Mesenchymal stem cell (in vitro differentiated cells and primary cell): Measurements from ENCODE around the gene MMAB.
A peak's percentile ranks its signal among the peaks of the same experiment; 100 is the strongest.

Source experiments
- DNase-seq: peaks from one replicate; pipeline ENCODE4 v3.0.0-alpha.2; 2013
- H2AFZ ChIP-seq: one replicate; pipeline ENCODE4 v1.6.1; 2013; ENCODE audit warnings: low read depth, mild to moderate bottlenecking, control low read depth, inconsistent platforms, low read length, moderate library complexity
- H2AK5ac ChIP-seq: 2 replicates; pipeline ENCODE4 v1.6.1; 2013; ENCODE audit warnings: low read length, moderate library complexity, mild to moderate bottlenecking, inconsistent platforms; ENCODE audit not compliant: severe bottlenecking
- H2BK120ac ChIP-seq: one replicate; pipeline ENCODE4 v1.6.1; 2013; ENCODE audit warnings: low read depth, mild to moderate bottlenecking, inconsistent platforms, low read length, moderate library complexity
- H2BK12ac ChIP-seq, 2 experiments: one replicate each; pipeline ENCODE4 v1.6.1; 2013; ENCODE audit warnings: inconsistent platforms in 2 of 2, low read length in 2 of 2, mild to moderate bottlenecking in 2 of 2, moderate library complexity in 2 of 2, control low read depth in 1 of 2
- H2BK15ac ChIP-seq: one replicate; pipeline ENCODE4 v1.6.1; 2013; ENCODE audit warnings: mild to moderate bottlenecking, low read depth, inconsistent platforms; ENCODE audit not compliant: poor library complexity, severe bottlenecking
- H2BK5ac ChIP-seq: 2 replicates; pipeline ENCODE4 v1.6.1; 2013; ENCODE audit warnings: low read depth, mild to moderate bottlenecking, low read length, control low read depth, inconsistent platforms; ENCODE audit not compliant: poor library complexity, severe bottlenecking
- H3K14ac ChIP-seq, 2 experiments: one replicate each; pipeline ENCODE4 v1.6.1; 2013; ENCODE audit warnings: inconsistent platforms in 2 of 2, low read length in 2 of 2, control low read depth in 1 of 2, mild to moderate bottlenecking in 1 of 2, moderate library complexity in 1 of 2
- H3K18ac ChIP-seq, 2 experiments: one replicate each; pipeline ENCODE4 v1.6.1; 2013; ENCODE audit warnings: inconsistent platforms in 2 of 2, low read length in 2 of 2, control low read depth in 1 of 2, low read depth in 1 of 2, mild to moderate bottlenecking in 1 of 2
- H3K23ac ChIP-seq, 2 experiments: one replicate each; pipeline ENCODE4 v1.6.1; 2013; ENCODE audit warnings: inconsistent platforms in 2 of 2, low read length in 2 of 2, mild to moderate bottlenecking in 2 of 2, moderate library complexity in 2 of 2, control low read depth in 1 of 2
- H3K27ac ChIP-seq: 2 replicates; pipeline ENCODE4 v1.5.1; 2013; ENCODE audit warnings: mild to moderate bottlenecking, moderate library complexity, low read length, control low read depth, inconsistent platforms; ENCODE audit not compliant: poor library complexity, severe bottlenecking
- H3K27me3 ChIP-seq, 2 experiments: 2 replicates each; pipeline versions ENCODE4 v1.6.1 to v1.7.0; 2013; ENCODE audit warnings: low read length in 2 of 2, mild to moderate bottlenecking in 2 of 2, moderate library complexity in 2 of 2, control low read depth in 1 of 2, inconsistent platforms in 1 of 2; ENCODE audit not compliant: control insufficient read depth in 1 of 2, insufficient read depth in 1 of 2
- H3K36me3 ChIP-seq, 2 experiments: 2 replicates each; pipeline versions ENCODE4 v1.6.1 to v1.7.0; 2013; ENCODE audit warnings: low read length in 2 of 2, control low read depth in 1 of 2, inconsistent platforms in 1 of 2, low read depth in 1 of 2, mild to moderate bottlenecking in 1 of 2; ENCODE audit not compliant: insufficient read depth in 2 of 2, control insufficient read depth in 1 of 2
- H3K4ac ChIP-seq, 2 experiments: one replicate each; pipeline ENCODE4 v1.6.1; 2013; ENCODE audit warnings: inconsistent platforms in 2 of 2, low read length in 2 of 2, mild to moderate bottlenecking in 2 of 2, moderate library complexity in 2 of 2, control low read depth in 1 of 2, low read depth in 1 of 2
- H3K4me1 ChIP-seq: 2 replicates; pipeline ENCODE4 v1.6.1; 2013; ENCODE audit warnings: low read depth, low read length, control low read depth; ENCODE audit not compliant: control insufficient read depth, insufficient read depth
- H3K4me2 ChIP-seq: 2 replicates; pipeline ENCODE4 v1.6.1; 2013; ENCODE audit warnings: low read length, mild to moderate bottlenecking, inconsistent platforms; ENCODE audit not compliant: poor library complexity, severe bottlenecking
- H3K4me3 ChIP-seq, 2 experiments: 2 replicates each; pipeline versions ENCODE4 v1.5.1 to v1.7.0; 2013; ENCODE audit warnings: low read length in 2 of 2, mild to moderate bottlenecking in 2 of 2, control low read depth in 1 of 2, low read depth in 1 of 2; ENCODE audit not compliant: insufficient read depth in 1 of 2
- H3K79me1 ChIP-seq: replicated peaks from 2 replicates; pipeline ENCODE4 v1.6.1; 2013; ENCODE audit warnings: mild to moderate bottlenecking, control low read depth, low read length, inconsistent platforms; ENCODE audit not compliant: poor library complexity, severe bottlenecking
- H3K9ac ChIP-seq: 2 replicates; pipeline ENCODE4 v1.7.0; 2013; ENCODE audit warnings: mild to moderate bottlenecking, low read length, moderate library complexity
- H3K9me3 ChIP-seq: 2 replicates; pipeline ENCODE4 v1.7.0; 2013; ENCODE audit warnings: mild to moderate bottlenecking, low read length; ENCODE audit not compliant: control insufficient read depth
- H4K8ac ChIP-seq: one replicate; pipeline ENCODE4 v1.6.1; 2013; ENCODE audit warnings: inconsistent platforms, mild to moderate bottlenecking, low read length, moderate library complexity
- H4K91ac ChIP-seq: one replicate; pipeline ENCODE4 v1.6.1; 2013; ENCODE audit warnings: mild to moderate bottlenecking, low read length, inconsistent platforms
- WGBS: methylation state at CpG from one replicate; pipeline ENCODE4 v1.1.7; 2013; ENCODE audit warnings: mixed read lengths; 5-methylcytosine and 5-hydroxymethylcytosine counted together

MMAB gene

DNA sequence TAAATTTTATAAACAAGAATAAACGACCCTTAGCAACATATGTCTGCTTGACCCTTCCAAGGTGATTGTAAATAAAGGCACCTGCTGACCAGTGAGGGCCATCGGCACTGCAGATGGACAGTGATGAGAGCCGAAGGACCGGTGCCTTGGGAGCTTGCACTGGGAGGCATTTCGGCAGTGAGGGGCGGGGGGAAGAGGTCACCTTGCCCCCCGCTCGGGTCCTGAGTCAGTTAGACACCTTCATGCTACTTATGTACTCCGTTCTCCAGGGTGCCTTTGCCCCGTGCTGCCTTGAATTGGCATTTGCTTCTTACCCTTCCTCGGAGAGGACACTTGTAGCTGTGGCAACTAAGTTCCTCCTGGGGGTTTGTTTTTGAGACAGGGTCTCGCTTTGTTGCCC lies 23.0 kb downstream of the MMAB start:
- Histone ChIP-seq H2BK15ac (no peak overlapping the region), H3K18ac (no peak overlapping the region), H3K14ac (no peak overlapping the region), H3K4me3 (no peak overlapping the region), H3K4me1 (peaks cover 9% of the 10 kb centered on the region), H3K4ac (no peak overlapping the region), H4K8ac (no peak overlapping the region), H2BK120ac (no peak overlapping the region), H2BK12ac (no peak overlapping the region), H2AFZ (no peak overlapping the region), H3K79me1 (no peaks in the 10 kb centered on the region), H3K27me3 (peaks cover 36 to 83% of the 10 kb centered on the region in 2 experiments), H3K9me3 (no peaks in the 10 kb centered on the region), H2AK5ac (no peak overlapping the region), H3K27ac (no peak overlapping the region), H3K36me3 (no peaks in the 10 kb centered on the region), H4K91ac (no peak overlapping the region), H3K23ac (no peak overlapping the region), H3K4me2 (no peak overlapping the region), H2BK5ac (no peak overlapping the region), H3K9ac (no peak overlapping the region)
- 82% methylated on average over 12 of the region's 12 CpGs for WGBS
- DNase-seq = no peak

- no peak overlapping the region for H4K91ac ChIP-seq
Measured at GRCh38 chr12:109549613-109550270, 23.6 kb downstream of the MMAB start.

DNA sequence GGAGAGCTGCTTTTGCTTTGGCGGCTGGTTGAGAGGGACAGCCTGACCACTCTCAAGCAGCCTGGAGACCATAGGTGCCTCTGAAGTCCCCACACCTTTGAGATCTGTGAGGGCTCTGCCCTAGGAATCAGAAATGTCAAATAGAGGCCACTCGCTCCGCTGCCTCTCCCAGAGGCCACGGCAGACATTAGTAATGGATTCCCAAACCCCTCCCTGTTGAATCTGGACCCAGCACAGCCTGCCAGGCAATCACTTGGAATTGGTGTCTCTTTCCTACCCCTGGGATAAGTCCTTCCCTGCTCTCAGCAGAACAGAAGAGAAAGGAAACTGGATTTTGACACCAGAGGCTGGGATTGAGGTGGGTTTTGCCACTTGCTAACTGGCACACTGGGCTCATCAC lies 25.0 kb downstream of the MMAB start:
- Histone ChIP-seq H3K9ac (no peak overlapping the region), H2AK5ac (no peak overlapping the region), H3K23ac (no peak overlapping the region), H2AFZ (no peak overlapping the region), H2BK5ac (no peak overlapping the region), H3K9me3 (no peaks in the 10 kb centered on the region), H3K4me2 (no peak overlapping the region), H3K36me3 (no peaks in the 10 kb centered on the region), H4K8ac (no peak overlapping the region), H3K27ac (no peak overlapping the region), H3K14ac (no peak overlapping the region), H3K4me3 (no peak overlapping the region), H2BK120ac (no peak overlapping the region), H2BK12ac (no peak overlapping the region), H3K4ac (no peak overlapping the region), H3K18ac (no peak overlapping the region), H3K27me3 (peaks cover 27 to 66% of the 10 kb centered on the region in 2 experiments), H3K4me1 (peaks cover 12% of the 10 kb centered on the region), H4K91ac (no peak overlapping the region), H3K79me1 (no peaks in the 10 kb centered on the region), H2BK15ac (no peak overlapping the region)
- 82% methylated on average over 4 of the region's 4 CpGs for WGBS
- DNase-seq = no peak

More at GRCh38 chr12:109549613-109550270, 23.6 kb downstream of the MMAB start:
- Histone ChIP-seq H2AK5ac (no peak overlapping the region), H2BK15ac (peak overlapping the region; percentile 61), H2BK120ac (no peak overlapping the region), H3K18ac (no peak overlapping the region), H3K23ac (no peak overlapping the region), H4K8ac (no peak overlapping the region), H2BK5ac (no peak overlapping the region), H3K4me2 (no peak overlapping the region), H3K4me3 (no peak overlapping the region), H3K9me3 (no peaks in the 10 kb centered on the region), H2BK12ac (no peak overlapping the region), H3K36me3 (no peaks in the 10 kb centered on the region), H3K9ac (no peak overlapping the region), H3K27ac (no peak overlapping the region), H3K14ac (no peak overlapping the region), H3K79me1 (no peaks in the 10 kb centered on the region), H3K27me3 (peaks cover 35 to 81% of the 10 kb centered on the region in 2 experiments), H3K4me1 (peaks cover 12% of the 10 kb centered on the region), H2AFZ (no peak overlapping the region), H3K4ac (no peak overlapping the region)
- WGBS = 78% methylated on average over 11 of the region's 15 CpGs
- DNase-seq = no peak

DNA sequence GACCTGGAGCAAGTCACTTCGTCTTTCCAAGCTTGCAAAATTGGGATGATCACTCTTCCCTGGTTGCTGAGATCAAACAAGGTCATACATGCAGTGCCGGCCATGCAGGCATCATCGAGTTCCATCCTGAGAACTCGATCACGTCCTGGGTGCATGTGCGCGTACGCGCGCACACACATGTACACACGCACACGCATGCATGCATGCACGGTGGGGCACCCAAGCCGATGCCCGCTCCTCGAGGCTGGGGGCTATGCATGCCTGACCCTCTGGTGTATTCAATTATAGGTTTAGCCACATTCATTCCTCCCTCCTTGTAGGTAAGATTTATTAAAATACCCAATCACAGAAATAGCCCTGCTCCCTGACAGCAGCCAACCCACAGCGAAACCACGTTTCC lies 26.0 kb downstream of the MMAB start:
- Histone ChIP-seq H3K4me1 (peaks cover 12% of the 10 kb centered on the region), H3K18ac (no peak overlapping the region), H4K8ac (no peak overlapping the region), H3K27ac (no peak overlapping the region), H3K9ac (no peak overlapping the region), H2AK5ac (no peak overlapping the region), H3K14ac (peak overlapping the region in 1 of 2 experiments; percentile 69), H3K4me3 (no peak overlapping the region), H3K36me3 (no peaks in the 10 kb centered on the region), H2BK5ac (no peak overlapping the region), H2BK120ac (no peak overlapping the region), H3K27me3 (peaks cover 23 to 56% of the 10 kb centered on the region in 2 experiments), H2BK12ac (no peak overlapping the region), H4K91ac (no peak overlapping the region), H3K79me1 (no peaks in the 10 kb centered on the region), H3K4ac (no peak overlapping the region), H2AFZ (no peak overlapping the region), H3K9me3 (no peaks in the 10 kb centered on the region), H3K23ac (no peak overlapping the region), H3K4me2 (no peak overlapping the region), H2BK15ac (no peak overlapping the region)
- DNase-seq = no peak
- WGBS = 95% methylated on average over 18 of the region's 18 CpGs
